ENCODE data around the gene GBP7.

The GBP7 gene

DNA sequence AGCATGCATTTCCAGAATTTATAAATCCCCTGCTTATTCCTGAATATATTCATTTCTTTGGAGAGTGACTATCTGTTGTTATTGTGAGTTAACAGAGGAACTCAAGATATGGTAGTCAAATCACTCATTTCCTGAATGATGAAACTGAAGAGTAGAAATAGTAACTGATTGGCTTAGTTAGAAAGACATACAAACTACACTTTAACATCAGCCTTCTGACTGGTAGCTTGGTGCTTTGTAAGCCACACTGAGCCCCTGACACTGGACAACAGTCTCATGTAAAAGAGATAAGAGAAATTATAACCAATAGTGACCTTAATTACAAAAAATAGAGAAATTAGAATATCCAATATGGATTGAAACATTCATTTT, 4.8 kb downstream of the GBP7 start:
- no peaks in the 10 kb centered on the region for H3F3A ChIP-seq (ENCODE audit: control insufficient read depth, insufficient read depth)
- H4K20me1 ChIP-seq (ENCODE audit: control insufficient read depth, insufficient read depth, low read depth, low read length) = no peaks in the 10 kb centered on the region
- no peaks in the 10 kb centered on the region for H3K79me2 ChIP-seq (ENCODE audit: control insufficient read depth, low read length)
- no peaks in the 10 kb centered on the region for H3K9me3 ChIP-seq (ENCODE audit: control insufficient read depth, insufficient read depth, low read length)
- H3K4me3 ChIP-seq (ENCODE audit: low read length) = no peak overlapping the region
- H3K27ac ChIP-seq (ENCODE audit: low read depth, low read length) = no peak overlapping the region
- H3K27me3 ChIP-seq (ENCODE audit: control insufficient read depth, low read length) = no peaks in the 10 kb centered on the region
- no peaks in the 10 kb centered on the region for H3K4me1 ChIP-seq (ENCODE audit: control insufficient read depth, low read length)
- TF ChIP-seq EZH2phosphoT487 (IDR thresholded peaks at IDR 0.05; ENCODE audit: borderline replicate concordance, low read length) = no peak
- TF ChIP-seq, protein P1, sequence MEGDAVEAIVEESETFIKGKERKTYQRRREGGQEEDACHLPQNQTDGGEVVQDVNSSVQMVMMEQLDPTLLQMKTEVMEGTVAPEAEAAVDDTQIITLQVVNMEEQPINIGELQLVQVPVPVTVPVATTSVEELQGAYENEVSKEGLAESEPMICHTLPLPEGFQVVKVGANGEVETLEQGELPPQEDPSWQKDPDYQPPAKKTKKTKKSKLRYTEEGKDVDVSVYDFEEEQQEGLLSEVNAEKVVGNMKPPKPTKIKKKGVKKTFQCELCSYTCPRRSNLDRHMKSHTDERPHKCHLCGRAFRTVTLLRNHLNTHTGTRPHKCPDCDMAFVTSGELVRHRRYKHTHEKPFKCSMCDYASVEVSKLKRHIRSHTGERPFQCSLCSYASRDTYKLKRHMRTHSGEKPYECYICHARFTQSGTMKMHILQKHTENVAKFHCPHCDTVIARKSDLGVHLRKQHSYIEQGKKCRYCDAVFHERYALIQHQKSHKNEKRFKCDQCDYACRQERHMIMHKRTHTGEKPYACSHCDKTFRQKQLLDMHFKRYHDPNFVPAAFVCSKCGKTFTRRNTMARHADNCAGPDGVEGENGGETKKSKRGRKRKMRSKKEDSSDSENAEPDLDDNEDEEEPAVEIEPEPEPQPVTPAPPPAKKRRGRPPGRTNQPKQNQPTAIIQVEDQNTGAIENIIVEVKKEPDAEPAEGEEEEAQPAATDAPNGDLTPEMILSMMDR (IDR thresholded peaks at IDR 0.05; ENCODE audit: low read depth, low read length, poor library complexity, severe bottlenecking) = no peak
- H3K36me3 ChIP-seq (ENCODE audit: control insufficient read depth, low read length) = no peaks in the 10 kb centered on the region
- no peak overlapping the region for H3K4me2 ChIP-seq (ENCODE audit: low read length)
- H3K9me2 ChIP-seq (replicated peaks; ENCODE audit: control insufficient read depth, low read length) = no peaks in the 10 kb centered on the region

- TF ChIP-seq, protein P1 (IDR thresholded peaks at IDR 0.05; ENCODE audit: low read depth, low read length, poor library complexity, severe bottlenecking) = no peak
- TF ChIP-seq EZH2phosphoT487 (IDR thresholded peaks at IDR 0.05; ENCODE audit: borderline replicate concordance, low read length) = no peak
- H3K4me2 ChIP-seq (ENCODE audit: low read length) = no peak overlapping the region
- H3K27me3 ChIP-seq (ENCODE audit: control insufficient read depth, low read length) = no peaks in the 10 kb centered on the region
- H3K79me2 ChIP-seq (ENCODE audit: control insufficient read depth, low read length) = no peaks in the 10 kb centered on the region
- no peaks in the 10 kb centered on the region for H4K20me1 ChIP-seq (ENCODE audit: control insufficient read depth, insufficient read depth, low read depth, low read length)
- no peaks in the 10 kb centered on the region for H3K36me3 ChIP-seq (ENCODE audit: control insufficient read depth, low read length)
- no peaks in the 10 kb centered on the region for H3K9me2 ChIP-seq (replicated peaks; ENCODE audit: control insufficient read depth, low read length)
- no peak overlapping the region for H3K4me3 ChIP-seq (ENCODE audit: low read length)
- no peaks in the 10 kb centered on the region for H3F3A ChIP-seq (ENCODE audit: control insufficient read depth, insufficient read depth)
- H3K4me1 ChIP-seq (ENCODE audit: control insufficient read depth, low read length) = no peaks in the 10 kb centered on the region
- H3K27ac ChIP-seq (ENCODE audit: low read depth, low read length) = no peak overlapping the region
- H3K9me3 ChIP-seq (ENCODE audit: control insufficient read depth, insufficient read depth, low read length) = no peaks in the 10 kb centered on the region
These were observed 5.4 kb downstream of the GBP7 start for GRCh38 chr1:89170170-89171066.

GRCh38 chr1:89169166-89169565, 6.6 kb downstream of the GBP7 start:
- Histone ChIP-seq H3K9me2 (replicated peaks; ENCODE audit: control insufficient read depth, low read length) (no peaks in the 10 kb centered on the region), H3K4me1 (ENCODE audit: control insufficient read depth, low read length) (no peaks in the 10 kb centered on the region), H3K36me3 (ENCODE audit: control insufficient read depth, low read length) (no peaks in the 10 kb centered on the region), H4K20me1 (ENCODE audit: control insufficient read depth, insufficient read depth, low read depth, low read length) (no peaks in the 10 kb centered on the region), H3K27ac (ENCODE audit: low read depth, low read length) (no peak overlapping the region), H3F3A (ENCODE audit: control insufficient read depth, insufficient read depth) (no peaks in the 10 kb centered on the region), H3K27me3 (ENCODE audit: control insufficient read depth, low read length) (no peaks in the 10 kb centered on the region), H3K4me3 (ENCODE audit: low read length) (no peak overlapping the region), H3K79me2 (ENCODE audit: control insufficient read depth, low read length) (no peaks in the 10 kb centered on the region), H3K4me2 (ENCODE audit: low read length) (no peak overlapping the region), H3K9me3 (ENCODE audit: control insufficient read depth, insufficient read depth, low read length) (no peaks in the 10 kb centered on the region)
- TF ChIP-seq, protein P1 (IDR thresholded peaks at IDR 0.05; ENCODE audit: low read depth, low read length, poor library complexity, severe bottlenecking) = no peak
- no peak for TF ChIP-seq EZH2phosphoT487 (IDR thresholded peaks at IDR 0.05; ENCODE audit: borderline replicate concordance, low read length)
